Adrenal gland (tissue), 5 donors: ENCODE results near the gene LGR5.

Experiments used
- POLR2A ChIP-seq, 2 donors: fragments of 450-650 bp; IDR thresholded peaks; one replicate each; pipeline ENCODE4 v1.6.1; 2017; ENCODE audit warnings: antibody characterized with exemption in 2 of 2, mild to moderate bottlenecking in 2 of 2, moderate library complexity in 1 of 2
- TF ChIP-seq, protein P1 (sequence below), 6 experiments: fragments of 450-650 bp in 4 of 6; fragments of 200-600 bp in 2 of 6; sonication (generic) in 1 of 6; IDR thresholded peaks; 1 replicate in 5 of 6; 2 replicates in 1 of 6; pipeline versions ENCODE4 v1.5.1 to v1.8.0; 2016 to 2021; ENCODE audit warnings: antibody characterized with exemption in 6 of 6, mild to moderate bottlenecking in 2 of 6, moderate library complexity in 1 of 6
- donor health status: DM: no; HTN: no; CAD: no.

DNA sequence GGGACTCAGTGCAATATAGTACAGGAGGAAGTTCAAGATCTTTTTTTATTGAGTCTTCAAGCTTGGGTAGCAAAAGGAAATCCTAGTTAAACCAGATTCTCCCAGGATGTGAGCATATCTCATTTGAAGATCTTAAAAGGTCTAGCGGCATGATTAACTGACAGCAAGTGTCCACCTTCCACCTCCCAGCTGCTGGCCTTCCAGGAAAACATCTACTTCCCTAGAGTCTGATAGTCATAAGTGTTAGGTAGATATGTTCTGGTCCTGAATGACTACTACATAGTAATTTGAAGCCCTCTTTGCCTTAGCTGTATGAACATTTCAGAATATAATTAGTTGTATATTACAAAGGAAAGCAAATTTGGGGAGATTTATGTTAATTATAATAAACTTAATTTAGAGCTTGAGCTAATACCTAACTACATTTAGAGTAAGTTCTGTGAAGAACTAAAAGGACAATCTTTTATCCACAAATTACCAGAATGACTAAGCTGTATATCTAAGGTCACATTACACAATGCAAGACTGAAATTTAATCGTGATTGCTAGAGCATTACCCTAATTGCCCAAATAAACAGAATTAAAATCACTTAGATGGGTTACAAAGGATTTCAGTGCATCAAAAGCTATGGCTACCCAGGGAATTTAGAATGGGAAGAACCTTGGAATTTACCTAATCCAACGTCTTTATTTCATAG, 9.9 kb downstream of the LGR5 start:
- TF ChIP-seq, protein P1, sequence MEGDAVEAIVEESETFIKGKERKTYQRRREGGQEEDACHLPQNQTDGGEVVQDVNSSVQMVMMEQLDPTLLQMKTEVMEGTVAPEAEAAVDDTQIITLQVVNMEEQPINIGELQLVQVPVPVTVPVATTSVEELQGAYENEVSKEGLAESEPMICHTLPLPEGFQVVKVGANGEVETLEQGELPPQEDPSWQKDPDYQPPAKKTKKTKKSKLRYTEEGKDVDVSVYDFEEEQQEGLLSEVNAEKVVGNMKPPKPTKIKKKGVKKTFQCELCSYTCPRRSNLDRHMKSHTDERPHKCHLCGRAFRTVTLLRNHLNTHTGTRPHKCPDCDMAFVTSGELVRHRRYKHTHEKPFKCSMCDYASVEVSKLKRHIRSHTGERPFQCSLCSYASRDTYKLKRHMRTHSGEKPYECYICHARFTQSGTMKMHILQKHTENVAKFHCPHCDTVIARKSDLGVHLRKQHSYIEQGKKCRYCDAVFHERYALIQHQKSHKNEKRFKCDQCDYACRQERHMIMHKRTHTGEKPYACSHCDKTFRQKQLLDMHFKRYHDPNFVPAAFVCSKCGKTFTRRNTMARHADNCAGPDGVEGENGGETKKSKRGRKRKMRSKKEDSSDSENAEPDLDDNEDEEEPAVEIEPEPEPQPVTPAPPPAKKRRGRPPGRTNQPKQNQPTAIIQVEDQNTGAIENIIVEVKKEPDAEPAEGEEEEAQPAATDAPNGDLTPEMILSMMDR (IDR thresholded peaks at IDR 0.05): no peak
- TF ChIP-seq POLR2A (IDR thresholded peaks at IDR 0.05): no peak
